ENCODE measurements around the gene EPM2AIP1.

GRCh38 chr3:36959821-36960220 is 33.1 kb downstream of the EPM2AIP1 start:
- TF ChIP-seq POLR2A (IDR thresholded peaks at IDR 0.05; ENCODE audit: low read depth, low read length) (no peak), POLR2AphosphoS5 (IDR thresholded peaks at IDR 0.05; ENCODE audit: low read depth, low read length) (no peak)
